Measurements from ENCODE around the gene KCNE2.
"Not testable (repeated sequence)": the region's sequence is repeated elsewhere in the genome, so short reads cannot be mapped to it uniquely, and the experiment has no call there.

The KCNE2 gene

GRCh38 chr21:34417448-34418077 is 53.8 kb downstream of the KCNE2 start:
- not testable (repeated sequence) for DNase-seq

Measured in NCI-H187 treated with DMSO at 0.1 percent for 48 hours (cell line).